Esophagus (tissue), 2 donors: ENCODE results near the gene CREB3L1. TPM values are rescaled to one million over a fixed set of nuclear protein-coding genes. Genes with fewer than 3 reads are reported as not detected.

Experiments used
- H3K27ac ChIP-seq, 2 donors: one replicate each; pipeline ENCODE4 v1.5.1; 2013; ENCODE audit warnings: low read depth in 2 of 2, mild to moderate bottlenecking in 2 of 2, inconsistent platforms in 1 of 2, low read length in 1 of 2, moderate library complexity in 1 of 2
- H3K27me3 ChIP-seq, 2 donors: one replicate each; pipeline ENCODE4 v1.6.1; 2013; ENCODE audit warnings: low read length in 2 of 2, control low read depth in 1 of 2, mild to moderate bottlenecking in 1 of 2; ENCODE audit not compliant: insufficient read depth in 2 of 2, control insufficient read depth in 1 of 2
- H3K36me3 ChIP-seq, 2 donors: one replicate each; pipeline ENCODE4 v1.6.1; 2013; ENCODE audit warnings: low read length in 1 of 2; ENCODE audit not compliant: control insufficient read depth in 2 of 2, insufficient read depth in 2 of 2
- H3K4me1 ChIP-seq, 2 donors: one replicate each; pipeline ENCODE4 v1.6.1; 2013; ENCODE audit warnings: low read length in 1 of 2; ENCODE audit not compliant: control insufficient read depth in 2 of 2, insufficient read depth in 2 of 2
- H3K4me3 ChIP-seq, 2 donors: one replicate each; pipeline ENCODE4 v1.5.1; 2013; ENCODE audit warnings: low read length in 2 of 2, mild to moderate bottlenecking in 2 of 2, low read depth in 1 of 2, moderate library complexity in 1 of 2
- H3K9me3 ChIP-seq, 2 donors: one replicate each; pipeline ENCODE4 v1.6.1; 2013; ENCODE audit warnings: mild to moderate bottlenecking in 2 of 2, low read depth in 1 of 2, low read length in 1 of 2, moderate library complexity in 1 of 2; ENCODE audit not compliant: control insufficient read depth in 2 of 2, insufficient read depth in 1 of 2
- whole genome bisulfite sequencing, 2 donors: extraction: QIAGEN DNeasy Blood & Tissue Kit; methylation state at CpG; one replicate each; pipeline ENCODE4 v1.1.7; 2013; 5-methylcytosine and 5-hydroxymethylcytosine counted together
- polyA plus RNA-seq, 2 donors: library from polyadenylated mRNA; stranded (reverse); fragments of 200-250 nt; gene quantifications; one replicate each; pipeline ENCODE4 v1.2.3, GENCODE V29; 2013
- donor health status: healthy with polysubstance abuse.
- donor health status: Bipolar disorder and iron deficiency.

Gene CREB3L1
- polyA plus RNA-seq, 2 donors: 0.31 to 0.60 TPM

GRCh38 chr11:46346886-46347636, 69.6 kb downstream of the CREB3L1 start, which contains the start of gene DGKZ:
Gene DGKZ, plus strand, starts transcription at chr11:46347463. Its CDS starts 197 bp downstream, at chr11:46347660.
- Histone ChIP-seq H3K27ac (peak within 1 kb of the TSS; percentile 40 to 72), H3K27me3 (no peaks in the 10 kb centered on the region), H3K9me3 (no peaks in the 10 kb centered on the region), H3K4me3 (peak within 1 kb of the TSS; percentile 71 to 84), H3K36me3 (no peaks in the 10 kb centered on the region), H3K4me1 (peaks cover 2 to 30% of the 10 kb centered on the region in 2 donors)
- 5 to 13% methylated on average over 37 to 80 of the region's 80 CpGs for WGBS, 2 donors

GRCh38 chr11:46347637-46348311, 70.3 kb downstream of the CREB3L1 start:
- Histone ChIP-seq H3K27me3 (no peaks in the 10 kb centered on the region), H3K9me3 (no peaks in the 10 kb centered on the region), H3K27ac (peak overlapping the region; percentile 40 to 54), H3K4me3 (peak overlapping the region; percentile 71 to 84), H3K4me1 (peaks cover 2 to 35% of the 10 kb centered on the region in 2 donors), H3K36me3 (no peaks in the 10 kb centered on the region)
- 14 to 20% methylated on average over 58 to 63 of the region's 63 CpGs for WGBS, 2 donors

- WGBS, 2 donors: 47 to 55% methylated on average over 17 to 18 of the region's 18 CpGs
- Histone ChIP-seq H3K9me3 (no peaks in the 10 kb centered on the region), H3K27me3 (no peaks in the 10 kb centered on the region), H3K4me1 (peaks cover 2 to 41% of the 10 kb centered on the region in 2 donors), H3K27ac (peak overlapping the region in 1 of 2 donors; percentile 30), H3K36me3 (peaks cover 0 to 3% of the 10 kb centered on the region in 2 donors), H3K4me3 (peak overlapping the region; percentile 71 to 84)
Observed at GRCh38 chr11:46348566-46349401, 71.3 kb downstream of the CREB3L1 start.

GRCh38 chr11:46350695-46351094, 73.2 kb downstream of the CREB3L1 start:
- H3K27ac ChIP-seq: no peak overlapping the region
- peaks cover 2 to 41% of the 10 kb centered on the region in 2 donors for H3K4me1 ChIP-seq
- H3K36me3 ChIP-seq: peaks cover 0 to 3% of the 10 kb centered on the region in 2 donors
- H3K4me3 ChIP-seq: no peak overlapping the region
- H3K27me3 ChIP-seq: no peaks in the 10 kb centered on the region
- H3K9me3 ChIP-seq: no peaks in the 10 kb centered on the region
- 53% methylated on average over 3 of the region's 3 CpGs for WGBS, 2 donors

- Histone ChIP-seq H3K4me3 (no peak overlapping the region), H3K27me3 (no peaks in the 10 kb centered on the region), H3K36me3 (peaks cover 0 to 3% of the 10 kb centered on the region in 2 donors), H3K9me3 (no peaks in the 10 kb centered on the region), H3K27ac (no peak overlapping the region), H3K4me1 (peaks cover 1 to 38% of the 10 kb centered on the region in 2 donors)
- WGBS, 2 donors: 50 to 59% methylated on average over 8 of the region's 8 CpGs
Observed at GRCh38 chr11:46351148-46351547, 73.7 kb downstream of the CREB3L1 start.

- WGBS, 2 donors: 57 to 62% methylated on average over 5 of the region's 5 CpGs
Observed at GRCh38 chr11:46351606-46352005, 74.1 kb downstream of the CREB3L1 start.

GRCh38 chr11:46352063-46352841, 74.8 kb downstream of the CREB3L1 start:
- peak overlapping the region in 1 of 2 donors; percentile 9 for H3K27ac ChIP-seq
- H3K4me1 ChIP-seq: peaks cover 3 to 33% of the 10 kb centered on the region in 2 donors
- WGBS, 2 donors: 31 to 44% methylated on average over 33 of the region's 33 CpGs
- peaks cover 0 to 3% of the 10 kb centered on the region in 2 donors for H3K36me3 ChIP-seq
- H3K27me3 ChIP-seq: no peaks in the 10 kb centered on the region
- no peaks in the 10 kb centered on the region for H3K9me3 ChIP-seq
- no peak overlapping the region for H3K4me3 ChIP-seq

More at GRCh38 chr11:46351606-46352005, 74.1 kb downstream of the CREB3L1 start:
- Histone ChIP-seq H3K27me3 (no peaks in the 10 kb centered on the region), H3K4me1 (peaks cover 3 to 35% of the 10 kb centered on the region in 2 donors), H3K4me3 (no peak overlapping the region), H3K9me3 (no peaks in the 10 kb centered on the region), H3K27ac (no peak overlapping the region), H3K36me3 (peaks cover 0 to 3% of the 10 kb centered on the region in 2 donors)

GRCh38 chr11:46353698-46354097, 76.2 kb downstream of the CREB3L1 start:
- H3K4me1 ChIP-seq: peaks cover 3 to 29% of the 10 kb centered on the region in 2 donors
- WGBS, 2 donors: 25 to 47% methylated on average over 9 of the region's 9 CpGs
- H3K4me3 ChIP-seq: no peak overlapping the region
- H3K27me3 ChIP-seq: no peaks in the 10 kb centered on the region
- no peaks in the 10 kb centered on the region for H3K9me3 ChIP-seq
- H3K27ac ChIP-seq: peak overlapping the region in 1 of 2 donors; percentile 29
- peaks cover 0 to 3% of the 10 kb centered on the region in 2 donors for H3K36me3 ChIP-seq
